ENCODE measurements around the gene DENND1A.

- TF ChIP-seq CTCF (conservative IDR thresholded peaks at IDR 0.05; ENCODE audit: low read length) (no peak), EZH2phosphoT487 (IDR thresholded peaks at IDR 0.05; ENCODE audit: borderline replicate concordance) (no peak)
Measured at GRCh38 chr9:123749580-123750202, 180.2 kb downstream of the DENND1A start.
